GM23338 (cell line): ENCODE measurements around the gene ZNF189. TPM values are rescaled to one million over a fixed set of nuclear protein-coding genes. Genes with fewer than 3 reads are reported as not detected.

Source experiments
- ATAC-seq: fragments of 200-7000 bp; cut with Tn5 transposase; 3 replicates; pipeline ENCODE4 v1.9.1; 2020
- DNase-seq: peaks from one replicate; pipeline ENCODE4 v3.0.0-alpha.2; 2015; ENCODE audit warnings: low spot score
- H2AFZ ChIP-seq: fragments of 200-600 bp; sonication (generic); 2 replicates; pipeline ENCODE4 v1.8.0; 2016; ENCODE audit warnings: antibody characterized with exemption, mild to moderate bottlenecking, moderate library complexity
- H3F3A ChIP-seq: fragments of 200-600 bp; sonication (generic); replicated peaks from 2 replicates; pipeline ENCODE4 v1.8.0; 2017; ENCODE audit warnings: antibody characterized with exemption, mixed run types, low read depth
- H3K27ac ChIP-seq: fragments of 200-600 bp; sonication (generic); 2 replicates; pipeline ENCODE4 v1.6.1; 2016; ENCODE audit warnings: low read depth
- H3K27me3 ChIP-seq: fragments of 200-600 bp; sonication (generic); 2 replicates; pipeline ENCODE4 v1.8.0; 2016; ENCODE audit warnings: mild to moderate bottlenecking, mixed run types, moderate library complexity; ENCODE audit not compliant: insufficient read depth
- H3K36me3 ChIP-seq: fragments of 200-600 bp; sonication (generic); 2 replicates; pipeline ENCODE4 v1.8.0; 2016; ENCODE audit warnings: mild to moderate bottlenecking; ENCODE audit not compliant: insufficient read depth
- H3K4me1 ChIP-seq: fragments of 200-600 bp; sonication (generic); 2 replicates; pipeline ENCODE4 v1.8.0; 2016; ENCODE audit warnings: mild to moderate bottlenecking, moderate library complexity; ENCODE audit not compliant: insufficient read depth
- H3K4me2 ChIP-seq: fragments of 200-600 bp; sonication (generic); 2 replicates; pipeline ENCODE4 v1.7.1; 2017; ENCODE audit warnings: mixed run types
- H3K4me3 ChIP-seq: fragments of 200-600 bp; sonication (generic); 2 replicates; pipeline ENCODE4 v1.6.1; 2016; ENCODE audit warnings: mixed run types
- H3K79me2 ChIP-seq: fragments of 200-600 bp; sonication (generic); replicated peaks from 2 replicates; pipeline ENCODE4 v1.8.0; 2017; ENCODE audit warnings: mild to moderate bottlenecking; ENCODE audit not compliant: insufficient read depth
- H3K9me2 ChIP-seq: fragments of 200-600 bp; sonication (generic); 2 replicates; pipeline ENCODE4 v1.8.0; 2017; ENCODE audit not compliant: insufficient read depth
- H4K20me1 ChIP-seq: fragments of 200-600 bp; sonication (generic); replicated peaks from 2 replicates; pipeline ENCODE4 v1.8.0; 2017; ENCODE audit warnings: mild to moderate bottlenecking; ENCODE audit not compliant: insufficient read depth
- H3K27ac Mint-ChIP-seq: 2 replicates; pipeline ENCODE4 v1.8.0; 2020; ENCODE audit warnings: inconsistent platforms, mild to moderate bottlenecking, moderate library complexity, mixed read lengths
- H3K27me3 Mint-ChIP-seq: 3 replicates; pipeline ENCODE4 v1.8.0; 2022; ENCODE audit warnings: low read depth, mild to moderate bottlenecking, moderate library complexity, mixed read lengths, inconsistent platforms; ENCODE audit not compliant: insufficient read depth, poor library complexity
- H3K36me3 Mint-ChIP-seq: 3 replicates; pipeline ENCODE4 v1.8.0; 2021; ENCODE audit warnings: low read depth, mild to moderate bottlenecking, inconsistent platforms, moderate library complexity, mixed read lengths
- H3K4me1 Mint-ChIP-seq: 3 replicates; pipeline ENCODE4 v1.8.0; 2020; ENCODE audit warnings: mild to moderate bottlenecking, inconsistent platforms, mixed read lengths
- H3K4me3 Mint-ChIP-seq: 3 replicates; pipeline ENCODE4 v1.8.0; 2021; ENCODE audit warnings: moderate library complexity, mild to moderate bottlenecking, inconsistent platforms, mixed read lengths
- H3K9me3 Mint-ChIP-seq: 3 replicates; pipeline ENCODE4 v1.8.0; 2020; ENCODE audit warnings: moderate library complexity, mild to moderate bottlenecking, inconsistent platforms, mixed read lengths
- CTCF ChIP-seq, 2 experiments: fragments of 200-600 bp in 1 of 2; sonication (generic) in 1 of 2; conservative IDR thresholded peaks; 2 replicates each; pipeline versions ENCODE4 v1.5.1 to v1.6.1; 2016 to 2017; ENCODE audit warnings: antibody characterized with exemption in 2 of 2, low read depth in 2 of 2, mild to moderate bottlenecking in 2 of 2, moderate library complexity in 1 of 2
- JUNB ChIP-seq: IDR thresholded peaks from one replicate; pipeline ENCODE4 v1.6.1; 2016; ENCODE audit warnings: antibody characterized with exemption; ENCODE audit not compliant: unreplicated experiment
- POLR2AphosphoS5 ChIP-seq: IDR thresholded peaks from 2 replicates; pipeline ENCODE4 v1.6.1; 2016; ENCODE audit warnings: antibody characterized with exemption, low read depth
- polyA plus RNA-seq: library from polyadenylated mRNA; unstranded; fragments of >200 nt; fragmentation: Nextera tagmentation; extraction: Ambion mirVana; gene quantifications from 2 replicates; pipeline ENCODE4 v1.2.1, GENCODE V29; 2016
- total RNA-seq: library from RNA; depleted of rRNA; stranded (reverse); fragments of >200 nt; shearing (Covaris generic); gene quantifications from 2 replicates; pipeline ENCODE4 v1.2.3, GENCODE V29; 2014
- TF ChIP-seq, protein P1 (sequence below): fragments of 250-450 bp; sonication (Bioruptor Pico); IDR thresholded peaks from 2 replicates; pipeline ENCODE4 v1.5.0; 2020; ENCODE audit warnings: mild to moderate bottlenecking, moderate library complexity

ZNF189 gene
- total and polyA plus RNA-seq, 2 experiments from 2014 or later: 5.8 to 10.6 TPM

DNA sequence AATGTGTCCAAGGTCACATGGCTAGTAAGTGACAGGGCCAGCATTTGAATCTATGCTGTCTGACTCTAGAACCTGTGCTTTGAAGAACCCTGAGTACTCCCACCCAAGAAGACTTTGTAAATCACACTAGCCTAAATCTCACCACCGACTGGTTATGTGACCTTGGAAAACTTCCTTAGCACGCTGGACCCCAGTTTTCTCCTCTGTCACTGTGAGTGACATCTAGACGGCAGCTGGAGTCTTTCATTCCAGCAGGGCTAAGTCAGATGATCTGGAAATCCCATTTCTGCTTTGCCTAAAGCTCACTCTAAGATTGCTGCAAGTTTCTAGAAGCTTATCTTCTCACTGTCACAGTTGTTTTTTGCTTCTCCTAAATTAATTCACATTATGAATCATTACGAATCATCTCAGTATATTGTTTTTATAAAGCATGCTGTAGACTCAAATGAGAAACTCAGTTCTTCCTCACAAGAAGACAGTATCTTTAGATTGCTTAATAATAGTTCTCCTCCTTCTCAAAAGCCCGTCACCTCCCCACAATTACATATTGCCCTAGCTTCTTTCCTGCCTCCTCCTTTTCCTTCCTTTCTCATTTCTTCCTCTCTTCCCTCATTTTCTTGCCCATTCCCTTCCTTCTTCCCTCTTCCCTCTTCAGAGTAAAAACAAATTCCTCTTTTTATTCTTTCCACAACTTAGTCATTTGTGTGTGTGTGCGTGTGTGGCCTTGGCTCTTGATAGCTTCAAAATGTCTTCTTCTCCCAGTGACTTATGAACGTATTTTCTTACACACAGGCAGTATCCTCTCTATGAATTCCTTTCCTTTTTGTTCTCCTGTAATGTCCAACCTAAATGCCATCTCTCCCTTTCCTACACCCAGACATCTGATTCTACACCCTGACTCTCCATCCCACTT lies 20.1 kb downstream of the ZNF189 start (continued):
- TF ChIP-seq, protein P1, sequence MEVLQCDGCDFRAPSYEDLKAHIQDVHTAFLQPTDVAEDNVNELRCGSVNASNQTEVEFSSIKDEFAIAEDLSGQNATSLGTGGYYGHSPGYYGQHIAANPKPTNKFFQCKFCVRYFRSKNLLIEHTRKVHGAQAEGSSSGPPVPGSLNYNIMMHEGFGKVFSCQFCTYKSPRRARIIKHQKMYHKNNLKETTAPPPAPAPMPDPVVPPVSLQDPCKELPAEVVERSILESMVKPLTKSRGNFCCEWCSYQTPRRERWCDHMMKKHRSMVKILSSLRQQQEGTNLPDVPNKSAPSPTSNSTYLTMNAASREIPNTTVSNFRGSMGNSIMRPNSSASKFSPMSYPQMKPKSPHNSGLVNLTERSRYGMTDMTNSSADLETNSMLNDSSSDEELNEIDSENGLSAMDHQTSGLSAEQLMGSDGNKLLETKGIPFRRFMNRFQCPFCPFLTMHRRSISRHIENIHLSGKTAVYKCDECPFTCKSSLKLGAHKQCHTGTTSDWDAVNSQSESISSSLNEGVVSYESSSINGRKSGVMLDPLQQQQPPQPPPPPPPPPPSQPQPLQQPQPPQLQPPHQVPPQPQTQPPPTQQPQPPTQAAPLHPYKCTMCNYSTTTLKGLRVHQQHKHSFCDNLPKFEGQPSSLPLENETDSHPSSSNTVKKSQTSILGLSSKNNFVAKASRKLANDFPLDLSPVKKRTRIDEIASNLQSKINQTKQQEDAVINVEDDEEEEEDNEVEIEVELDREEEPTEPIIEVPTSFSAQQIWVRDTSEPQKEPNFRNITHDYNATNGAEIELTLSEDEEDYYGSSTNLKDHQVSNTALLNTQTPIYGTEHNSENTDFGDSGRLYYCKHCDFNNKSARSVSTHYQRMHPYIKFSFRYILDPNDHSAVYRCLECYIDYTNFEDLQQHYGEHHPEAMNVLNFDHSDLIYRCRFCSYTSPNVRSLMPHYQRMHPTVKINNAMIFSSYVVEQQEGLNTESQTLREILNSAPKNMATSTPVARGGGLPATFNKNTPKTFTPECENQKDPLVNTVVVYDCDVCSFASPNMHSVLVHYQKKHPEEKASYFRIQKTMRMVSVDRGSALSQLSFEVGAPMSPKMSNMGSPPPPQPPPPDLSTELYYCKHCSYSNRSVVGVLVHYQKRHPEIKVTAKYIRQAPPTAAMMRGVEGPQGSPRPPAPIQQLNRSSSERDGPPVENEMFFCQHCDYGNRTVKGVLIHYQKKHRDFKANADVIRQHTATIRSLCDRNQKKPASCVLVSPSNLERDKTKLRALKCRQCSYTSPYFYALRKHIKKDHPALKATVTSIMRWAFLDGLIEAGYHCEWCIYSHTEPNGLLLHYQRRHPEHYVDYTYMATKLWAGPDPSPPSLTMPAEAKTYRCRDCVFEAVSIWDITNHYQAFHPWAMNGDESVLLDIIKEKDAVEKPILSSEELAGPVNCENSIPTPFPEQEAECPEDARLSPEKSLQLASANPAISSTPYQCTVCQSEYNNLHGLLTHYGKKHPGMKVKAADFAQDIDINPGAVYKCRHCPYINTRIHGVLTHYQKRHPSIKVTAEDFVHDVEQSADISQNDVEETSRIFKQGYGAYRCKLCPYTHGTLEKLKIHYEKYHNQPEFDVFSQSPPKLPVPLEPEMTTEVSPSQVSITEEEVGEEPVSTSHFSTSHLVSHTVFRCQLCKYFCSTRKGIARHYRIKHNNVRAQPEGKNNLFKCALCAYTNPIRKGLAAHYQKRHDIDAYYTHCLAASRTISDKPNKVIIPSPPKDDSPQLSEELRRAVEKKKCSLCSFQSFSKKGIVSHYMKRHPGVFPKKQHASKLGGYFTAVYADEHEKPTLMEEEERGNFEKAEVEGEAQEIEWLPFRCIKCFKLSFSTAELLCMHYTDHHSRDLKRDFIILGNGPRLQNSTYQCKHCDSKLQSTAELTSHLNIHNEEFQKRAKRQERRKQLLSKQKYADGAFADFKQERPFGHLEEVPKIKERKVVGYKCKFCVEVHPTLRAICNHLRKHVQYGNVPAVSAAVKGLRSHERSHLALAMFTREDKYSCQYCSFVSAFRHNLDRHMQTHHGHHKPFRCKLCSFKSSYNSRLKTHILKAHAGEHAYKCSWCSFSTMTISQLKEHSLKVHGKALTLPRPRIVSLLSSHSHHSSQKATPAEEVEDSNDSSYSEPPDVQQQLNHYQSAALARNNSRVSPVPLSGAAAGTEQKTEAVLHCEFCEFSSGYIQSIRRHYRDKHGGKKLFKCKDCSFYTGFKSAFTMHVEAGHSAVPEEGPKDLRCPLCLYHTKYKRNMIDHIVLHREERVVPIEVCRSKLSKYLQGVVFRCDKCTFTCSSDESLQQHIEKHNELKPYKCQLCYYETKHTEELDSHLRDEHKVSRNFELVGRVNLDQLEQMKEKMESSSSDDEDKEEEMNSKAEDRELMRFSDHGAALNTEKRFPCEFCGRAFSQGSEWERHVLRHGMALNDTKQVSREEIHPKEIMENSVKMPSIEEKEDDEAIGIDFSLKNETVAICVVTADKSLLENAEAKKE (CRISPR knock-in tag): no peak
- TF ChIP-seq JUNB (no peak), CTCF (conservative IDR thresholded peaks at IDR 0.05; ENCODE audit: low read depth in 2 of 2) (no peak), POLR2AphosphoS5 (no peak)

DNA sequence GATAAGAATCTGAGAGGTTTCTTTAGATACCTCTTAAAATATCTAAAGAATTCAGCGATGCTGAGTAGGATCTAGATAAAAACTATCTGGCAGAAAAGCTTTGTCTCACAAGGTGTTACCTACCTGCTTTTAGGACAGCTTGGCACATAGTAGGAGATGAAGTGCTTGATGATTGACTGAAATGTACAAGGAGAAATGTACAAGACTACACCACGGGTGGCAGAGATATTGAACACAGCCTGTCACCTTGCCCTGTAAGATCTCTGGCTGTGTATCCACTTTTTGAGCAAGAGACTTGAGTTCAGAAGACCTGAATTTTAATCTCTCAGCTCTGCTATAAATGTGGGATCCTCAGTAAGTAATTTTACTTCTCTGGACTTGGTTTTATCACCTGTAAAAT lies 21.2 kb downstream of the ZNF189 start:
- H2AFZ ChIP-seq: no peak overlapping the region
- no peaks in the 10 kb centered on the region for H3K36me3 Mint-ChIP-seq
- H3K36me3 ChIP-seq: no peaks in the 10 kb centered on the region
- H3K27ac ChIP-seq: no peak overlapping the region
- no peak overlapping the region for H3K27ac Mint-ChIP-seq
- H3K9me3 Mint-ChIP-seq: no peaks in the 10 kb centered on the region; the same call in 2 of the 3 replicates
- H3K27me3 ChIP-seq: no peaks in the 10 kb centered on the region
- H3K4me3 ChIP-seq: no peak overlapping the region
- H3K27me3 Mint-ChIP-seq: no peaks in the 10 kb centered on the region
- H3K4me2 ChIP-seq: no peak overlapping the region
- ATAC-seq (no peak), DNase-seq (no peak)
- H3K4me3 Mint-ChIP-seq: no peak overlapping the region
- H4K20me1 ChIP-seq: no peaks in the 10 kb centered on the region
- H3K4me1 Mint-ChIP-seq: peaks cover 6% of the 10 kb centered on the region; the same call in 2 of the 3 replicates
- H3K4me1 ChIP-seq: no peaks in the 10 kb centered on the region
- H3K9me2 ChIP-seq: no peaks in the 10 kb centered on the region; the same call in 1 of the 2 replicates
- H3F3A ChIP-seq: no peaks in the 10 kb centered on the region
- H3K79me2 ChIP-seq: no peaks in the 10 kb centered on the region
- TF ChIP-seq, protein P1 (CRISPR knock-in tag): no peak
